ENCODE measurements around the gene COX17. TPM values are rescaled to one million over a fixed set of nuclear protein-coding genes. Genes with fewer than 3 reads are reported as not detected.

COX17 gene, protein sequence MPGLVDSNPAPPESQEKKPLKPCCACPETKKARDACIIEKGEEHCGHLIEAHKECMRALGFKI
- total RNA-seq (10 to 100 TPM; 30.4 to 58.5 (median 38.4) TPM), polyA plus RNA-seq (100 to 1,000 TPM in 2 of 3 donors, 10 to 100 TPM in 1; 97.4 to 136 (median 115) TPM)
- long read RNA-seq, donor 1, transcript COX17-201 (3 exons, 684 nt) = major isoform, 28 of 34 reads
- long read RNA-seq, donor 1, partial matches to known transcripts = 0 of 34 reads
- long read RNA-seq, donor 1, other reads (novel, unspliced or antisense) = 5 of 34 reads
- long read RNA-seq, donor 2, transcript COX17-201 (3 exons, 684 nt) = major isoform, 41 of 41 reads
- long read RNA-seq, donor 2, partial matches to known transcripts = 0 of 41 reads
- long read RNA-seq, donor 2, other reads (novel, unspliced or antisense) = 0 of 41 reads

DNA sequence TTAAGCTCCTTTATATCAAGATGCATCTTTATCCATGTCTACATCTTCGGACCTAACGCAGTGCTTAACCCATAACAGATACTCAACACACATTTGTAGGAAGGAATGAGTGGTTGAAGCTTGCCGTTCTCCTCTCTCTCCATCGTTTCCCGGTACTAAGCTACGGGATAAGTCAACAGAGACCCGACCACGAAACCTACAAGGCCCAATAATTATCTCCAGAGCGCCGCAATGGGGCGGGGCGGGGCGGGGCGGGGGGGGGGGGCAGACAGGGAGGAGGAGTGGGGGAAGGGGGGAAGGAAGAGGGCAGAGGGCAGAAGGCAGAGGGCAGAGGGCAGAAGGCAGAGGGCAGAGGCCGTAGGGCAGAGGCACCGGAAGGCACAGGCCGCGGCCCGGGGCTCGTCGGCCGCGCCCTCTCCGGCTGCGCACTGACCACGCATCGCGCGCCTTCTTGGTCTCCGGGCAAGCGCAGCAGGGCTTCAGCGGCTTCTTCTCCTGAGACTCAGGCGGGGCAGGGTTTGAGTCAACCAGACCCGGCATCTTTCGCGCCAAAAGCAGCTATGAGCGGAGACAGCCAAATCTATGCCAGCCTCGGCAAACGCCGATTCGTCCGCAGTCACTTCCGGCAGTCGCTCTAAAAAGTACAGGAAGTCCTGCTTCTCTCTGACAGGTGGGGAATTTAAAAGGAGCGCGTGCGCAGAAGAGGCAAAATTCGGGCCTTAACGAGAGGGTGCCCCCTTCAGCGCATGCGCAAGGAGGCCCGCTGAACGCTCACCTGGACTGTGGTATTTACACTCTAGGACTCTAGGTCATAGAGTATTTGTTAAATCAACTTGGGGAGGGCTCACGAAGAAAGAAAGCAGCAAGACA lies at the start of gene COX17:
TSS of gene COX17 (minus strand) at position 636 of the 870 bp plus-strand sequence. CDS start at position 540, 96 bp downstream.
- TF ChIP-seq POLR2A (IDR thresholded peaks at IDR 0.05) = peak in 2 of 3 donors; percentile 17 to 66
- TF ChIP-seq POLR2AphosphoS5 (IDR thresholded peaks at IDR 0.05) = peak; percentile 91 to 95 (median 94)
- TF ChIP-seq, protein P1, sequence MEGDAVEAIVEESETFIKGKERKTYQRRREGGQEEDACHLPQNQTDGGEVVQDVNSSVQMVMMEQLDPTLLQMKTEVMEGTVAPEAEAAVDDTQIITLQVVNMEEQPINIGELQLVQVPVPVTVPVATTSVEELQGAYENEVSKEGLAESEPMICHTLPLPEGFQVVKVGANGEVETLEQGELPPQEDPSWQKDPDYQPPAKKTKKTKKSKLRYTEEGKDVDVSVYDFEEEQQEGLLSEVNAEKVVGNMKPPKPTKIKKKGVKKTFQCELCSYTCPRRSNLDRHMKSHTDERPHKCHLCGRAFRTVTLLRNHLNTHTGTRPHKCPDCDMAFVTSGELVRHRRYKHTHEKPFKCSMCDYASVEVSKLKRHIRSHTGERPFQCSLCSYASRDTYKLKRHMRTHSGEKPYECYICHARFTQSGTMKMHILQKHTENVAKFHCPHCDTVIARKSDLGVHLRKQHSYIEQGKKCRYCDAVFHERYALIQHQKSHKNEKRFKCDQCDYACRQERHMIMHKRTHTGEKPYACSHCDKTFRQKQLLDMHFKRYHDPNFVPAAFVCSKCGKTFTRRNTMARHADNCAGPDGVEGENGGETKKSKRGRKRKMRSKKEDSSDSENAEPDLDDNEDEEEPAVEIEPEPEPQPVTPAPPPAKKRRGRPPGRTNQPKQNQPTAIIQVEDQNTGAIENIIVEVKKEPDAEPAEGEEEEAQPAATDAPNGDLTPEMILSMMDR (IDR thresholded peaks at IDR 0.05 in 8 of 11, conservative IDR thresholded peaks at IDR 0.05 in 3 of 11) = peak in 1 of 11 experiments; percentile 6
- H3K4me1 ChIP-seq = peaks cover 12 to 55% (median 30%) of the 10 kb centered on the region in 6 donors
- no peaks in the 10 kb centered on the region for H3K27me3 ChIP-seq (replicated peaks in 1 of 7)
- no peaks in the 10 kb centered on the region for H3K9me3 ChIP-seq
- peak within 1 kb of the TSS; percentile 52 to 85 (median 70) for H3K4me3 ChIP-seq
- peak; percentile 97 for DNase-seq
- peaks cover 0 to 34% (median 29%) of the 10 kb centered on the region in 6 donors for H3K36me3 ChIP-seq
- peak within 1 kb of the TSS; percentile 69 to 99 (median 96) for H3K27ac ChIP-seq
- 0 to 1% (median 1%) methylated on average over 37 to 53 of the region's 54 CpGs for WGBS, 5 donors
- intact Hi-C loops (cut with DNase I; ENCODE audit: low total_unique reads) = no loop called here

DNA sequence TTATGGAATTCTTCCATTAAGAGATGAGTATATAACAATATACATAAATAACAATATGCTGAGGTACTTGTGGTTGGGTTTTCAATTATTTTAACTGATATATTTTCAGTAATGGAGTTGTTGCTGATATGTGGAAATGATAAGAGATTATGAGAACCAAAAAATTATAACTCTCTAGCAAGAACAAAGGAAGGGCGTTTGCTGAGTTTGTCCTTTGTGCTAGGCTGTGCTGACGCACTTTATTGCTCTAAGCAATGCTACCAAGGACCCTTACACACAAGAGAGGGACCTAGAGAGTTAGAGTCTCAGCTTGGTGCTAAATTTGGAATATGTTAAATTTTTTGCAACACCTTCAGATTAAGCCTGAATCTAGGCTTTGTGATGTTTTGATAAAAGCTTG lies 49.7 kb upstream of the COX17 start:
- TF ChIP-seq, protein P1 (IDR thresholded peaks at IDR 0.05 in 8 of 11, conservative IDR thresholded peaks at IDR 0.05 in 3 of 11) = no peak
- TF ChIP-seq POLR2AphosphoS5 (IDR thresholded peaks at IDR 0.05) = peak in 1 of 3 donors; percentile 44
- intact Hi-C loops (cut with DNase I; ENCODE audit: low total_unique reads) = no loop called here
- 61 to 80% (median 71%) methylated on average over 2 of the region's 2 CpGs for WGBS, 5 donors
- no peaks in the 10 kb centered on the region for H3K9me3 ChIP-seq
- DNase-seq = no peak
- H3K4me3 ChIP-seq = no peak overlapping the region
- no peaks in the 10 kb centered on the region for H3K36me3 ChIP-seq
- peaks cover 0 to 5% (median 0%) of the 10 kb centered on the region in 6 donors for H3K4me1 ChIP-seq
- no peaks in the 10 kb centered on the region for H3K27me3 ChIP-seq (replicated peaks in 1 of 7)
- H3K27ac ChIP-seq = peak overlapping the region in 7 of 8 donors; percentile 52 to 80 (median 69)

DNA sequence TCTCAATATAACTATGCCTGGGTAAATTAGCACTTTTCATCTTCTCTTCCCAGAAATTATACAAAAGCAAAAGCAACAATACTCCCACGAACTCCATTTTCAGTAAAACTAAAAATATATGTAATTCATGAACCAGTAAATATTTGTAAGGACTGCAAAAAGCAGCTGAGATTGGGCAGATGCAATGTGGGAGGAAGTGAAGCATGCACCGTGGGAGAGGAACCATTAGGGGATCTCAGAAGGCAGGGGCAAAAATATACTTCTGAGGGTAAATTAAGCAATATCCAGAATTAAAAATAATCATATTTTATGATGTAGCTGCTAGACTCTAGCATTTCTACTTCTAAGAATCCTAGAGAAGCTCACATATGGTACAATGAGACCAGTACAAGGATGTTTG lies 45.8 kb upstream of the COX17 start:
- Histone ChIP-seq H3K27ac (no peak overlapping the region), H3K4me1 (peaks cover 0 to 5% (median 0%) of the 10 kb centered on the region in 6 donors), H3K27me3 (replicated peaks in 1 of 7) (no peaks in the 10 kb centered on the region), H3K36me3 (no peaks in the 10 kb centered on the region), H3K4me3 (no peak overlapping the region), H3K9me3 (no peaks in the 10 kb centered on the region)
- WGBS, 5 donors = 27 to 36% (median 30%) methylated on average over 2 of the region's 2 CpGs
- TF ChIP-seq, protein P1 (IDR thresholded peaks at IDR 0.05 in 8 of 11, conservative IDR thresholded peaks at IDR 0.05 in 3 of 11) = no peak
- TF ChIP-seq POLR2A (IDR thresholded peaks at IDR 0.05) (no peak), POLR2AphosphoS5 (IDR thresholded peaks at IDR 0.05) (no peak)
- intact Hi-C loops (cut with DNase I; ENCODE audit: low total_unique reads) = no loop called here
- no peak for DNase-seq

All from spleen (tissue), 13 donors.